Measurements from ENCODE around the gene PCBD2. TPM values are rescaled to one million over a fixed set of nuclear protein-coding genes. Genes with fewer than 3 reads are reported as not detected.
"Not testable (repeated sequence)": the region's sequence is repeated elsewhere in the genome, so short reads cannot be mapped to it uniquely, and the experiment has no call there.

PCBD2 gene
- total RNA-seq, 1 experiment from 2014 or later = 10.9 TPM

GRCh38 chr5:134998068-134998467 is 93.1 kb downstream of the PCBD2 start:
- H3K79me2 ChIP-seq (ENCODE audit: insufficient read depth, low read length); ATAC-seq; intact Hi-C loops (cut with micrococcal nuclease): not testable (repeated sequence)

GRCh38 chr5:135004376-135004775 is 99.4 kb downstream of the PCBD2 start:
- H3K79me2 ChIP-seq (ENCODE audit: insufficient read depth, low read length) = no peaks in the 10 kb centered on the region
- intact Hi-C loops (cut with micrococcal nuclease) = no loop called here
- DNase-seq (ENCODE audit: low read depth, low spot score) = no peak
- POLR2A ChIA-PET = no interaction called here
- H3K27ac ChIP-seq (ENCODE audit: low read depth, low read length) = no peak overlapping the region
- no peaks in the 10 kb centered on the region for H3K9me3 ChIP-seq (ENCODE audit: control insufficient read depth in 1 of 2, insufficient read depth in 1 of 2, low read depth in 1 of 2, low read length in 2 of 2)
- H3K4me3 ChIP-seq (replicated peaks in 1 of 2; ENCODE audit: low read depth in 1 of 2, low read length in 2 of 2) = no peak overlapping the region
- H3K4me1 ChIP-seq (ENCODE audit: control insufficient read depth in 1 of 2, insufficient read depth in 2 of 2, low read length in 2 of 2) = no peaks in the 10 kb centered on the region
- no peak overlapping the region for H3K4me2 ChIP-seq (ENCODE audit: low read length)
- no peaks in the 10 kb centered on the region for H3K9me2 ChIP-seq (ENCODE audit: insufficient read depth)
- H2AFZ ChIP-seq (ENCODE audit: low read depth, low read length, poor library complexity, severe bottlenecking) = no peak overlapping the region
- H4K20me1 ChIP-seq (ENCODE audit: insufficient read depth) = no peaks in the 10 kb centered on the region
- BruUV-seq (replicated peaks) = no TSS peak
- RAD21 ChIA-PET (ENCODE audit: low non-redundant PET in 1 of 2, low total read pairs in 2 of 2, uncharacterized antibody in 2 of 2, unreplicated experiment in 2 of 2) = no interaction called here
- CTCF ChIA-PET = no interaction called here
- H3K36me3 ChIP-seq (ENCODE audit: control insufficient read depth in 1 of 2, insufficient read depth in 2 of 2, low read length in 2 of 2) = no peaks in the 10 kb centered on the region
- ATAC-seq = no peak
- TF ChIP-seq POLR2AphosphoS5 (IDR thresholded peaks at IDR 0.05; ENCODE audit: low read depth, low read length) = no peak
- H3K27me3 ChIP-seq (ENCODE audit: insufficient read depth, low read length) = no peaks in the 10 kb centered on the region
- H3K9ac ChIP-seq (ENCODE audit: low read length) = no peak overlapping the region

More at GRCh38 chr5:134998068-134998467, 93.1 kb downstream of the PCBD2 start:
- H3K9me3 ChIP-seq (ENCODE audit: control insufficient read depth in 1 of 2, insufficient read depth in 1 of 2, low read depth in 1 of 2, low read length in 2 of 2); H4K20me1 ChIP-seq (ENCODE audit: insufficient read depth); CTCF ChIA-PET; H3K9me2 ChIP-seq (ENCODE audit: insufficient read depth); H3K4me3 ChIP-seq (replicated peaks in 1 of 2; ENCODE audit: low read depth in 1 of 2, low read length in 2 of 2); H3K27ac ChIP-seq (ENCODE audit: low read depth, low read length); DNase-seq (ENCODE audit: low read depth, low spot score); H3K27me3 ChIP-seq (ENCODE audit: insufficient read depth, low read length); H2AFZ ChIP-seq (ENCODE audit: low read depth, low read length, poor library complexity, severe bottlenecking); H3K4me2 ChIP-seq (ENCODE audit: low read length); BruUV-seq (replicated peaks); RAD21 ChIA-PET (ENCODE audit: low non-redundant PET in 1 of 2, low total read pairs in 2 of 2, uncharacterized antibody in 2 of 2, unreplicated experiment in 2 of 2); POLR2A ChIA-PET; H3K4me1 ChIP-seq (ENCODE audit: control insufficient read depth in 1 of 2, insufficient read depth in 2 of 2, low read length in 2 of 2); H3K9ac ChIP-seq (ENCODE audit: low read length); H3K36me3 ChIP-seq (ENCODE audit: control insufficient read depth in 1 of 2, insufficient read depth in 2 of 2, low read length in 2 of 2): not testable (repeated sequence)

- intact Hi-C loops (cut with micrococcal nuclease) = no loop called here
- TF ChIP-seq ZBTB33 (IDR thresholded peaks at IDR 0.05; ENCODE audit: extremely low read depth, insufficient replicate concordance, low read length) (no peak), ATF3 (IDR thresholded peaks at IDR 0.05) (no peak), CBX3 (IDR thresholded peaks at IDR 0.05; ENCODE audit: low read depth) (no peak), EZH2phosphoT487 (IDR thresholded peaks at IDR 0.05; ENCODE audit: borderline replicate concordance) (no peak), FOSL1 (IDR thresholded peaks at IDR 0.05; ENCODE audit: low read depth) (no peak), ZFX (IDR thresholded peaks at IDR 0.05) (no peak), YY1 (IDR thresholded peaks at IDR 0.05; ENCODE audit: extremely low read depth, insufficient replicate concordance, low read depth, low read length) (no peak), ZNF274 (IDR thresholded peaks at IDR 0.05; ENCODE audit: low read depth, low read length) (no peak), ELF1 (IDR thresholded peaks at IDR 0.05; ENCODE audit: borderline replicate concordance, low read depth) (no peak)
These were observed 100.1 kb downstream of the PCBD2 start for GRCh38 chr5:135005076-135005475.

More at GRCh38 chr5:135005076-135005475, 100.1 kb downstream of the PCBD2 start:
- no peak for DNase-seq (ENCODE audit: low read depth, low spot score)
- Histone ChIP-seq H3K4me2 (ENCODE audit: low read length) (no peak overlapping the region), H3K9me3 (ENCODE audit: control insufficient read depth in 1 of 2, insufficient read depth in 1 of 2, low read depth in 1 of 2, low read length in 2 of 2) (no peaks in the 10 kb centered on the region), H4K20me1 (ENCODE audit: insufficient read depth) (no peaks in the 10 kb centered on the region), H3K4me1 (ENCODE audit: control insufficient read depth in 1 of 2, insufficient read depth in 2 of 2, low read length in 2 of 2) (no peaks in the 10 kb centered on the region), H3K9me2 (ENCODE audit: insufficient read depth) (no peaks in the 10 kb centered on the region), H3K27ac (ENCODE audit: low read depth, low read length) (no peak overlapping the region), H3K79me2 (ENCODE audit: insufficient read depth, low read length) (no peaks in the 10 kb centered on the region), H3K9ac (ENCODE audit: low read length) (no peak overlapping the region), H3K36me3 (ENCODE audit: control insufficient read depth in 1 of 2, insufficient read depth in 2 of 2, low read length in 2 of 2) (no peaks in the 10 kb centered on the region), H2AFZ (ENCODE audit: low read depth, low read length, poor library complexity, severe bottlenecking) (no peak overlapping the region), H3K4me3 (replicated peaks in 1 of 2; ENCODE audit: low read depth in 1 of 2, low read length in 2 of 2) (no peak overlapping the region), H3K27me3 (ENCODE audit: insufficient read depth, low read length) (no peaks in the 10 kb centered on the region)
- POLR2A ChIA-PET = no interaction called here
- CTCF ChIA-PET = no interaction called here
- BruUV-seq (replicated peaks) = no TSS peak
- ATAC-seq = no peak
- RAD21 ChIA-PET (ENCODE audit: low non-redundant PET in 1 of 2, low total read pairs in 2 of 2, uncharacterized antibody in 2 of 2, unreplicated experiment in 2 of 2) = no interaction called here

Data from HCT116 (cell line).